ENCODE data around the gene KIF16B.

The KIF16B gene

GRCh38 chr20:16501301-16501700, 71.9 kb downstream of the KIF16B start:
- Mint-ChIP-seq H3K36me3 (no peaks in the 10 kb centered on the region), H3K27ac (no peak overlapping the region), H3K4me3 (no peak overlapping the region), H3K9me3 (no peaks in the 10 kb centered on the region), H3K27me3 (no peaks in the 10 kb centered on the region), H3K4me1 (no peaks in the 10 kb centered on the region)
- CTCF ChIA-PET = interaction anchor here (1.6 kb wide), 1 partner anchor 19 kb away, joined by 4 read pairs; no protein-coding TSS in a partner anchor
- DNase-seq = no peak

- Mint-ChIP-seq H3K27ac (no peak overlapping the region), H3K36me3 (no peaks in the 10 kb centered on the region), H3K4me3 (no peak overlapping the region), H3K9me3 (no peaks in the 10 kb centered on the region), H3K27me3 (no peaks in the 10 kb centered on the region), H3K4me1 (no peaks in the 10 kb centered on the region)
- no peak for DNase-seq
- CTCF ChIA-PET = interaction anchor here (0.7 kb wide), 1 partner anchor 220 kb away, joined by 3 read pairs; no protein-coding TSS in a partner anchor
Observed at GRCh38 chr20:16500197-16500596, 73.1 kb downstream of the KIF16B start.

- H3K9me3 Mint-ChIP-seq = no peaks in the 10 kb centered on the region
- no peak overlapping the region for H3K27ac Mint-ChIP-seq
- CTCF ChIA-PET = no interaction called here
- no peaks in the 10 kb centered on the region for H3K4me1 Mint-ChIP-seq
- DNase-seq = no peak
- no peaks in the 10 kb centered on the region for H3K27me3 Mint-ChIP-seq
- no peaks in the 10 kb centered on the region for H3K36me3 Mint-ChIP-seq
- H3K4me3 Mint-ChIP-seq = no peak overlapping the region
Observed at GRCh38 chr20:16498526-16499253, 74.6 kb downstream of the KIF16B start.

DNA sequence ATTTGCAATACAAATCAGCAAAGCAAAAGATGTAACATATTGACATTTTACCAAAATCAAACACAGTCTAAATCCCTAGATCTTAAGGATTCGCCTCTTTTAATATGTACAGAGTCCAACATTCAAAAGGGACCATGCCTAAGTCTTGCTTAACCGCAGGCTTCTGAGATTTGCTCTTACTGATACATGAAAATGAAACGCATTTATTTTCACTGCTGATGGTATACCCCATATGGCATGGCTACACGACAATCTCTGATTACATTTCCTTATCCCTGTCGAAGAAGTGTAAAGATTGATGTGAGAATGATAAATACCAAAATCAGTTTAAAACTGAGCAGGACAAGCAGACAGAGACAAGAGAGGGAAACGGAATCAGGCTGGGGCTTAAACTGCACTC, 75.4 kb downstream of the KIF16B start:
- H3K4me1 Mint-ChIP-seq = no peaks in the 10 kb centered on the region
- H3K27ac Mint-ChIP-seq = no peak overlapping the region
- H3K4me3 Mint-ChIP-seq = no peak overlapping the region

GRCh38 chr20:16493486-16493885, 79.8 kb downstream of the KIF16B start:
- no peaks in the 10 kb centered on the region for H3K9me3 Mint-ChIP-seq
- no peak overlapping the region for H3K4me3 Mint-ChIP-seq
- DNase-seq = no peak
- no peaks in the 10 kb centered on the region for H3K27me3 Mint-ChIP-seq
- H3K4me1 Mint-ChIP-seq = no peaks in the 10 kb centered on the region
- CTCF ChIA-PET = no interaction called here
- H3K36me3 Mint-ChIP-seq = no peaks in the 10 kb centered on the region
- H3K27ac Mint-ChIP-seq = no peak overlapping the region

More for the DNA sequence above, 75.4 kb downstream of the KIF16B start:
- Mint-ChIP-seq H3K9me3 (no peaks in the 10 kb centered on the region), H3K27me3 (no peaks in the 10 kb centered on the region), H3K36me3 (no peaks in the 10 kb centered on the region)
- no peak for DNase-seq
- CTCF ChIA-PET = no interaction called here

DNA sequence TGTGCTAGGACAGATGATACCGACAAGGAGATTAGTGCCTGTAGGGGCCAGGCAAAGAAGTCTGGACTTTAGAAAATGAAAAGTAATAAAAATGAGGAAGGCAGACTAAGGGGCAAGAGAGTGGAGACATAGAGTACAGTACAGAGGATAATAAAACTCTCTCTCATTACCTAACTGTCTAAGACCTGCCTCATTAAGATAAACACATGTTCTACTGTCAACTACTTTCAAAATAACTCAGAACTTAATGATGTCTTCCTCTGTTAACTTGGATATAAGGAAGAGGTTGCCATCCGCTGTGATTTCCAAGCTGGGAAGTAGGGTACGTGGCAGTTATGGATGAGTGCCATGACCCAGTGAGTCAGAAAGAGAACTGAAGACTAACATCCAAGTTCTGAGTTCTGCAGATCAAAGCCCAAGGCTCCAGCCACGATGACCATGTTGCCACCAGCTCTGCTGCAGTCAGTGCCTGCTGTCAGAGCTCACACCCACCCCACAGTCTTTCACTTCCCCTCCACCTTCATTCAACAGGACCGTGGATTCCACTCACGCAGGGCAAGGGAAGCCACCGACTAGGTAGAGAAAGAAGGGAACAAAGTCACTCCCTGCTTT, 81.8 kb downstream of the KIF16B start:
- no peaks in the 10 kb centered on the region for H3K9me3 Mint-ChIP-seq
- no peaks in the 10 kb centered on the region for H3K36me3 Mint-ChIP-seq
- no peaks in the 10 kb centered on the region for H3K27me3 Mint-ChIP-seq
- DNase-seq = no peak
- no peak overlapping the region for H3K27ac Mint-ChIP-seq
- H3K4me3 Mint-ChIP-seq = no peak overlapping the region
- CTCF ChIA-PET = no interaction called here
- no peaks in the 10 kb centered on the region for H3K4me1 Mint-ChIP-seq

DNA sequence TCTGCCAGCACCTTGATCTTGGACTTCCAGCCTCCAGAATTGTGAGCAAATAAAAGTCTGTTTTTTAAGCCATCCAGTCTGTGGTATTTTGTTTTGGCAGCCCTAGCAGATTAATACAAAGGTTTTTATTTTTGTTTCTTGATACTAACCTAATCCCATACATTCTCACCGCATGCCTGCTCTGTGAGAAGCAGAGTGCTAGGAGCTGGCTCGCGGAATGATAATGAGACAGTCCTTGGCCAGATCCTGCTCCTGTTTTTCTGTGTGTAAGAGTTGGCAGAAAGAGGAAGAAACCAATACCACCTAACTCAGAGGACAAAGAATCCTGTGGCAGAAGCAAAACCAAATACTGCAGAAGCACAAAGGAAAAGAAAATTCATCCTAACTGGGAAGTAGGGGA, 82.6 kb downstream of the KIF16B start:
- H3K4me3 Mint-ChIP-seq = no peak overlapping the region
- CTCF ChIA-PET = no interaction called here
- no peaks in the 10 kb centered on the region for H3K36me3 Mint-ChIP-seq
- H3K27ac Mint-ChIP-seq = no peak overlapping the region
- no peaks in the 10 kb centered on the region for H3K4me1 Mint-ChIP-seq
- no peak for DNase-seq
- H3K27me3 Mint-ChIP-seq = no peaks in the 10 kb centered on the region
- no peaks in the 10 kb centered on the region for H3K9me3 Mint-ChIP-seq

DNA sequence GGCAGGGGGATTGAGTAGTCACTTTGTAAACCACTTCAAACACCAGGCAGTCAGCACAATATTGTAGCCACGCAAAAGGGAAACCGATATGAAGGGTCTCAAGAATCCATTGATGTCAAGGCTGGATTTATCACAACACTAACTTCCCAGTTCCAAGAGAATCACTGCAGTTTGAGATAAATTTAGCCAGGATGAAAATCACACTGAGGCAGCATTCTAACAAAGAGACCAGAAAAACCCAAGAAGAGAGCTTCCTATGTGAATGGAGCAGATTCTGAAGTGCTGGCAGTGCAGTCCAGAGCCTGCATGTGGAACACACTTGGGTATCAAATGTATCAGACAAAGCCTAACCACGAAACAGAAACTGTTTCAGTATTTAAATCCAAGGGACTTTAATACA, 84.6 kb downstream of the KIF16B start:
- Mint-ChIP-seq H3K4me1 (no peaks in the 10 kb centered on the region), H3K4me3 (no peak overlapping the region), H3K36me3 (no peaks in the 10 kb centered on the region), H3K9me3 (no peaks in the 10 kb centered on the region), H3K27ac (no peak overlapping the region), H3K27me3 (no peaks in the 10 kb centered on the region)
- no peak for DNase-seq
- CTCF ChIA-PET = no interaction called here

- H3K27ac Mint-ChIP-seq = no peak overlapping the region
- no peaks in the 10 kb centered on the region for H3K27me3 Mint-ChIP-seq
- no peak for DNase-seq
- no peaks in the 10 kb centered on the region for H3K36me3 Mint-ChIP-seq
- H3K9me3 Mint-ChIP-seq = no peaks in the 10 kb centered on the region
- CTCF ChIA-PET = no interaction called here
- no peaks in the 10 kb centered on the region for H3K4me1 Mint-ChIP-seq
- no peak overlapping the region for H3K4me3 Mint-ChIP-seq
Observed at GRCh38 chr20:16488086-16488485, 85.2 kb downstream of the KIF16B start.

GRCh38 chr20:16486532-16486931, 86.7 kb downstream of the KIF16B start:
- no peaks in the 10 kb centered on the region for H3K9me3 Mint-ChIP-seq

DNA sequence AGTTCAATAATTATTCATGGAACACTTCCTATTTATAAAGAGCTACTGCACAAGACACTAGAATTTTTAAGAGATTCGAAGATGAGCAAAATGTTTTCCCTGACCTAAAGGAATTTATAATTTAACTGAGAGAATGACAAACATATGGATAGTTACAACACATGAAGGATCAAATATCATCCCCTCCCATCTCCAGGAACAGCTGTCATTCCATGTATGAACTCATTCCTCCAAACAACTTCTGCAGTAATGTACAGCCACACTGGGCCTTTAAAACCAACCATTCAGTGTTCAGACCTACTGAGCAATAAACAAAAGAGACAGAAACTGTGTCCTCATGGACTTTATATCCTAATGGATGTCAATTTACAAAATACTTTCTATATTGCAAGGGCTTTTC, 87.8 kb downstream of the KIF16B start:
- H3K4me3 Mint-ChIP-seq = no peak overlapping the region
- no peaks in the 10 kb centered on the region for H3K9me3 Mint-ChIP-seq
- no peak overlapping the region for H3K27ac Mint-ChIP-seq
- no peaks in the 10 kb centered on the region for H3K4me1 Mint-ChIP-seq
- no peaks in the 10 kb centered on the region for H3K27me3 Mint-ChIP-seq
- DNase-seq = no peak
- CTCF ChIA-PET = interaction anchor here (1.2 kb wide), 1 partner anchor 10 kb away, joined by 3 read pairs; no protein-coding TSS in a partner anchor
- H3K36me3 Mint-ChIP-seq = no peaks in the 10 kb centered on the region

More at GRCh38 chr20:16486532-16486931, 86.7 kb downstream of the KIF16B start:
- Mint-ChIP-seq H3K36me3 (no peaks in the 10 kb centered on the region), H3K4me1 (no peaks in the 10 kb centered on the region), H3K4me3 (no peak overlapping the region), H3K27ac (no peak overlapping the region), H3K27me3 (no peaks in the 10 kb centered on the region)
- CTCF ChIA-PET = no interaction called here
- DNase-seq = no peak

GRCh38 chr20:16483024-16483423, 90.2 kb downstream of the KIF16B start:
- no peak for DNase-seq
- H3K9me3 Mint-ChIP-seq = no peaks in the 10 kb centered on the region
- H3K27ac Mint-ChIP-seq = no peak overlapping the region
- no peaks in the 10 kb centered on the region for H3K4me1 Mint-ChIP-seq
- H3K4me3 Mint-ChIP-seq = no peak overlapping the region
- CTCF ChIA-PET = interaction anchor here (0.9 to 1.7 kb wide), 2 partner anchors 11 to 19 kb away, joined by 4 read pairs; no protein-coding TSS in a partner anchor
- no peaks in the 10 kb centered on the region for H3K27me3 Mint-ChIP-seq
- H3K36me3 Mint-ChIP-seq = no peaks in the 10 kb centered on the region

DNA sequence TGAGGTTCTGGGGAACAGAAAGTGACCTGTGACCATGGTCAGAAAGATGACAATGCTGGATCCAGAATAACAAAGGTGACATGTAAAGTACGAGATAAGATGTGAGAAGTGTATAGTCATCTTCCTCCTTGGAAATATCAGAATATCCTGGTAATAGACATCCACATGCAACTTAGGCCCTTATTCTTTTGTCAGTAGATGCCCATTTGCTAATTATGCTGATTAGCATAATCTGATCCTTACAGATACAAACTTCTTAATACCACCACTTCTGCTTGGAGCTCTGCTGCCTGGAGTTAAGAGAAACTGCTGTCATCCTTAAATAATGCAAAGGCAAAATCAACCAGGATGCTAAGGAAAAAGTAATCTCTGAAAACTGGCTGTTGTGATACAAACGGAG, 91.3 kb downstream of the KIF16B start:
- Mint-ChIP-seq H3K27ac (no peak overlapping the region), H3K36me3 (no peaks in the 10 kb centered on the region), H3K4me1 (peaks cover 7% of the 10 kb centered on the region), H3K4me3 (no peak overlapping the region), H3K27me3 (no peaks in the 10 kb centered on the region), H3K9me3 (no peaks in the 10 kb centered on the region)
- CTCF ChIA-PET = interaction anchor here (1.7 kb wide), 1 partner anchor 20 kb away, joined by 4 read pairs; no protein-coding TSS in a partner anchor
- DNase-seq = no peak

GRCh38 chr20:16479666-16480065, 93.6 kb downstream of the KIF16B start:
- peaks cover 7% of the 10 kb centered on the region for H3K4me1 Mint-ChIP-seq
- DNase-seq = no peak
- H3K27ac Mint-ChIP-seq = no peak overlapping the region
- no peak overlapping the region for H3K4me3 Mint-ChIP-seq
- no peaks in the 10 kb centered on the region for H3K27me3 Mint-ChIP-seq
- no peaks in the 10 kb centered on the region for H3K9me3 Mint-ChIP-seq
- CTCF ChIA-PET = no interaction called here
- H3K36me3 Mint-ChIP-seq = no peaks in the 10 kb centered on the region

- no peak for DNase-seq
- Mint-ChIP-seq H3K36me3 (no peaks in the 10 kb centered on the region), H3K27me3 (no peaks in the 10 kb centered on the region), H3K4me3 (no peak overlapping the region), H3K9me3 (no peaks in the 10 kb centered on the region), H3K4me1 (peaks cover 7% of the 10 kb centered on the region), H3K27ac (no peak overlapping the region)
- CTCF ChIA-PET = no interaction called here
Observed at GRCh38 chr20:16477632-16478031, 95.6 kb downstream of the KIF16B start.

Measured in activated naive CD4-positive, alpha-beta T cell treated with anti-CD3 and anti-CD28 coated beads, Interleukin-2, amount 10 ng/mL, durations not matched to agents 7 days and 5 days (primary cell).